Stimulated activated CD4-positive, alpha-beta T cell treated with anti-CD3 and anti-CD28 coated beads, Interleukin-1b, Interleukin-23, amount 100 ng/mL, for 4 hours (primary cell): ENCODE data around the gene LPAR2.
"Not testable (repeated sequence)": the region's sequence is repeated elsewhere in the genome, so short reads cannot be mapped to it uniquely, and the experiment has no call there.

Experiments
- DNase-seq, 2 donors: peaks; one replicate each; pipeline ENCODE4 v3.0.0-alpha.2; 2020; ENCODE audit warnings: low read depth in 2 of 2

LPAR2 gene

DNA sequence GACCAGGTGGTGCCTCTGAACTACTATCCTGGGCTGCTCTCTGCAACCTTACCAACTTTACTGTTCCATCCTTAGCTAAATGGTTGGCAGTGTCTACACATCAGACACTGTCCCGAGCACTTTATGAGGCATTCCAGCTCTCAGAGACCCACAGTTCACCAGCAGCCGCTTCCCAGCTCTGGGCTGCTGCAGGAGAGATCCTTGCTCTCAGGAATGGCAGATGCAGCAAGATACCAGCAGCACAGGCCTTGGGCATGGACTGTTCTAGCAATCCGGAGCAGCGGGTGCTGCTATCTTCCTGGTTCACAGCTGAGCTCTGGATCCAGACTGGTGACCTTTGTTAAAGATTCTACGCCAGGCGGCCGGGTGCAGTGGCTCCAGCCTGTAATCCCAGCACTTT is 3.3 kb upstream of the LPAR2 start:
- no peak for DNase-seq

DNA sequence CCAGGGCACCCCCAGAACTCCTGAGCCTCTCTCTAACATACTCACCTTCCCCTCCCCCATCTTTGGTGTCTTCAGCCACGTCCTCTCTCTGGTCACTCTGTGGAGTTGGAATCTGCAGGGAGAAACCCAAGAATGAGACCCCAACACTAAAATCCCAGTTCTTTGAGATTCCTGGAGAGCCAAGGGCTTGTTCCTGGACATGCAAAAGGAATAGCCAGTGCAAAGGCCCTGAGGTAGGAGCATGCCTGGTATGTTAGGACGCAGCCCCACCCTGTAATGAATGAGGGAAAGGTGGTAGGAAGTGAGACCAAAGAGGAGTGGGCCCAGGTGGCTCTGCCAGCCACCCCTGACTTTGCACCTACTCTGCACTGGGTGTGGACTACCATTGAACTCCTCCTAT is 2.4 kb upstream of the LPAR2 start:
- DNase-seq: no peak

DNA sequence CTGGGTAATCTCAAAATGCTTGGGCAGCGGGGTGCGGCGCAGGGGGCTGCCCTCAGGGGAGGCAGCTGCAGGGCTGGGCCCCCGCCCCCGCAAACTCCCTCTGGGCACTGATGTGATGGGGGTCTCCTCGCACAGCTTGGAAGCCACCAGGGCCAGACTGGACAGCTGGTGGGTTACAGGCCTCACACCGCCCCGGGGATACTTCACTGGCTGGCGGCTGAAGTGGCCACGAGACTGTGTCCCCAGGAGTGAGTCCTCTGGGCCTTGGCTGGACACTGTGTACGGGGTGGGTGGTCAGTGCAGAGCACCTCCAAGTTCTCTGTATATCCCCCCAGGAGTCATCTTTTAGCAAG is 2.0 kb upstream of the LPAR2 start:
- no peak for DNase-seq

DNA sequence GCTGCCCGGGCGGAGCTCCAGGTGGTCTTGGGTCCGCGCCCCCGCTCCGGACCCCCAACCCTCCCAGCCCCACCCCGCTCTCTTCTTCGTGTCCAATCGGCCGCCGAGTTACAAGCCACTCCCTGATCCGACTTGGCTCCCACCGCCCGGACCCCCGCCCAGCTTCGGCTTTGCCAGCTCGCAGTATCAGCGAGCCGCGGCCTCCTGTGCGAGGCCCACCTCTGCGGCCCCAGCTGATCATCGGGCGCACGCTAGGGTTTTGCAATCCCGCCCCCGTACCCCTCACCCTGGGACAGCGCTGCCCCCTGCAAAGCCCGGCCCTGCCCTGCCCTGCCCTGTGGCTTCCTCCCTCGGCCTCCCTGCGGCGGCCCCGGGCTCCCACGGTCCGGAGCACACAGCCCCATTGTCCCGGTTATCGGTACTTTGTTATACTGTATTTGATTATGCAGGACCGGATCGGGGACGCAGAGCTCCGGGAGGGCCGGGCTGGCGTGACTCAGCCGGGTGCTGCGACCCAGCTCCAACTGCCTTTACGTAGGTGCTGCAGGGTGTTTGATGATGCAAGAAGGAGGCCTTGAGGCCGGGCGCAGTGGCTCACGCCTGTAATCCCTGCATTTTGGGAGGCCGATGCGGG is 598 bp upstream of the LPAR2 start:
- DNase-seq: peak in 1 of 2 donors; percentile 40

DNA sequence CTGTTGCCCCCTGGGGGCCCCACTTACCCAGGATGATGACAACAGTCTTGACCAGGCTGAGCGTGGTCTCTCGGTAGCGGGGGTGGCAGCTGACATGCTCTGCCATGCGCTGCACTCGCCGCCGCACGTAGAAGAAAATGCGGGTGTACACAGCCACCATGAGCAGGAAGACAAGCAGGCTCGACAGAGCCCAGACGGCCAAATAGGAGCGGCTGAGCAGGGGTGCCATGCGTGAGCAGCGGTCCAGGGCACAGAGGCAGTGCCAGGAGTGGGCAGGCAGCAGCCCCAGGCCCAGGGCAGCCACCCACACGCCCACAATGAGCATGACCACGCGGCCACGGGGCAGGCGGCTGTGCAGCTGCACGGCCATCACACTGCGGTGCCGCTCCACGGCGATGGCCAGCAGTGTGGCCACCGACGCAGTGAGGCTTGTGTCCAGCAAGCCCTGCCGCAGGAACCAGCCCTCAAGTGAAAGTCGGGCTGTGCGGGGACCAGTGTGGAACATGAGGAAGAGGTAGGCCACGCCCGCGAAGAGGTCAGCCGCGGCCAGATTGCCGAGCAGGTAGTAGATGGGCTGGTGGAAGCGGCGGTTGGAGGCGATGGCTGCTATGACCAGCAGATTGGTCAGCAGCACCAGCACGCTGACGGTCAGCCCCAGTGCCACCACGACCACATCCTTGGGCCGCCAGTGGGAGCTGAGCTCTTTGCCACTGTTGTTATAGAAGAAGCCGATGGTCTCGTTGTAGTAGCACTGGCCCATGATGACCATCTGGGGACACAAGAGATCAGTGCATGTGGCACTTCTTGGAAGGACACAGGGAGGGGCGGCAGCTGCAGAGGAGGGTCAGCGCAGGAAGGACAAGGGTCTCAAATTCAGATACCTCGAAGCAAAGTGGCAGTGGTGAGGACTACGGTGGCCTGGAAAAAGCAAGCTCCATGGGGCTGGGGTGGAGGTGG is 1.2 kb downstream of the LPAR2 start:
- DNase-seq: no peak

DNA sequence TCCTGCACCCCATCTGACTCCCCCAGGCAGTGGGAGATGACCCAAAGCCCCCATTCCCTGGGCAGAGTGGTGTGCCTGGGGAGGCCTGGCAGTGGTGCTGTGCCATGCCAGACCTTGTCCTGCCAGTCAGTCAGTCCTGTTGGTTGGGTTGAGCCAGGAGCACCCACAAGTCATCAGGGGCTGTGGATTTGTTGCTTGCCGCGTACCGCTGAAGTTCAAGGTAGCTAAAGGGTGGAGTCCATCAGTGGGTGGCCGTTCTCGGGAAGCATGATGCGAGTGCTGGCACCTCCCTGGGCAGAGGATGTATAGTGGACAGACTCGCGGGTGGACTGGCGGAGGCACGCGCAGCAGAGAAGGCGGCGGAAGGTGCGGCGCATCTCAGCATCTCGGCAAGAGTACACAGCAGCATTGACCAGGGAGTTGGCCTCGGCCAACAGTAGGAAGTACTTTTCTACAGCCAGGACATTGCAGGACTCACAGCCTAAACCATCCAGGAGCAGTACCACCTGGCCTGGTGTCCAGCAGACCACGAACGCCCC is 3.9 kb downstream of the LPAR2 start:
- DNase-seq: no peak

DNA sequence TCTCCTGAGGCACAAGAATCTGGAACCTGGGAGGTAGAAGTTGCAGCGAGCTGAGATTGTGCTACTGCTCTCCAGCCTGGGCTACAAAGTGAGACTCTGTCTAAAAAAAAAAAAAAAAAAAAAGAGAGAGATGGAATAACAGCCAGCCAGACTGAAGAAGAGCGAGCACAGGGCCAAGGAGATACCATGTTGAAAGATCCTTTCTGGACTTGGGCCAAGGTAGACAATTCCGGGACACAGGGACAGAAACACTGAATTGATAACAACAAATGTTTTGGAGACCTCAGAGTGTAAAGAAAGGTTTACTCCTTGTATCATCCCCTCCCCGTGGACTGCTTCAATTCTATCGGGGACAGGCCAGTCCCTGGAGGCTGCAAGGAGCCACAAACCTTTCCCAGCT is 4.6 kb downstream of the LPAR2 start:
- DNase-seq: no peak

DNA sequence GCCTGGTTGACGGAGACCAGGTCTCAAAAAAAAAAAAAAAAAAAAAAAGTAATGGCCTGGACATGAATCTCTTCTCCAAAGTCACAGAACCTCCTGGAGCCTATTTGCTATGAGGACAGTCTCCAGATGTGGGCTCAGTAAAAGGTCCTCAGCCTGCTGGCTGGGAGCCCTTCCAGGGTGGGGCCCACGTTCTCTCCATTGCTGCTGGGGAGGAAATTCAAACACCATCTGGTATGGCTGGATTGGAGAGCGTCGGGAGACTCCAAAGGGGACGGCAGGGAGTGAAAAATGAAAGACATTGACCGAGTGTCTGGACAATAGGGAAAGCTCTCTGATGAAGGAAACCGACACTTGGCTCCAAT is 8.2 kb downstream of the LPAR2 start:
- DNase-seq: no peak

DNA sequence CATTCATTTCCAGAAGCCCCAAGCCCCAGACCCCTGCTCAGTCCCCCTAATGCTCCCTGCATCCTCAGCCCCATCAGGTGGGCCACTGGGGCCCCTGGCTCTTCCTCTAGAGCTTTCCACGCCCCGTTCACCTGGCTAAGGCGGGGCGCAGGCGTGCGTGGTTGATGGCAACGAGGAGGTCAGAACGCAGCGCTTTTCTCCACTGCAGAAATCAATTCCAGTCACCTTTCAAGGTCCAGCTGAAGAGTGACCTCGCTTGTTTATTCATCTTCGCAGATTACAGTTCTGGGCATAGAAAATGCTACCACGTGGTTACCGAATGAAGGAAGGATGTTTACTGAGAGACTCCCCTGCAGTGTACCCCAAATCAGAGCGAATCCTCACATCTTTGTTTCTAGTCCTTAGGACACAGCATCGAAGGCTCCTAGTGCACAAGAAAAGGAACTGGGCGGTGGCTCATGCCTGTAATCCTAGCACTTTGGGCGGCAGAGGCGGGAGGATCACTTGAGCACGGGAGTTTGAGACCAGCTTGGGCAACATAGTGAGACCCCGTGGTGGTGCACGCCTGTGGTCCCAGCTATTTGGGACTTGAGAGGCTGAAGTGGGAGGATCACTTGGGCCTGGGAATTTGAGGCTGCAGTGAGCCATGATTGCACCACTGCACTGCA is 8.7 kb downstream of the LPAR2 start:
- DNase-seq: no peak

DNA sequence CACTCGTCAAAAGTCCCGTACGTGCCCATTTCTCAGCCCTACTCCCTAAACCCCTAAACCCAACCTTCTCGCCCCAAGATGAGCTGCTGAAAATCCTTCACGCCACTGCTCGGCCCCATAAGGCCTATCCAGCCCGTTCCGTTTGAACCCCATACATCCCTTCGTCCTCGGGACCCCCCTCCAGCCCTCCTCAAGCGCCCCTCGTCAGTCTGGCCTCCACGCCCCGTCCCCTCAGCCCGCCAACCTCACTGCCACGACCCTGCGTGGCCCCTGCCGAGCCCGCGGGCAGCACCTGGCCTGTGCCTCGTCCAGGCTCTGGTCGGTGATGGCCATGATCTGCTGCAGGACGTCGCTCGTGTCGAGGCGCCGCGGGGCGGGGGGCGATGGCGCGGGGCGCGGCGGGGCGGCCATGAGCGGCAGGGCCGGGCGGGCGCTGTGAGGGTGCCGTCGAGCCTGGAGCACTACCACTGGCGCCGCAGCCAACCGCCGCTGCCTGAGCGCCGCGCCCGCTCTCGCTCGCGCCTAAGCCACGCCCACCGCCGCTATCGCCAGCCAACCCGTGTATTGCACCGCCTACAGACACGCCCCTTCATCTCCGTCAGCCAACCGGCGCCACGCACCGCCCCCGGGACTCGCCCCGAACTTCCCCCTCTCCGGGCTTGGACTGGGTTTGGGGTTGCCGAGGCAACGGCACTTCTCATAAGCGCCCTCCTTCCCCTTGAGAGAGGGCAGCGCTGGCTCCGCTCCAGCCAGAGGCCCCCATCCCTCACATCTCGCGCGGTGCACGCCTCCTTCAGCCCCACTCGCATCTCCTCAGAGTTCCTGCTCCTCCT is 9.6 kb downstream of the LPAR2 start, which contains the start of gene PBX4:
Gene PBX4, minus strand, starts transcription at position 469 of the 833 bp plus-strand sequence. Its CDS starts 58 bp downstream, at position 411.
- DNase-seq: peak; percentile 99

DNA sequence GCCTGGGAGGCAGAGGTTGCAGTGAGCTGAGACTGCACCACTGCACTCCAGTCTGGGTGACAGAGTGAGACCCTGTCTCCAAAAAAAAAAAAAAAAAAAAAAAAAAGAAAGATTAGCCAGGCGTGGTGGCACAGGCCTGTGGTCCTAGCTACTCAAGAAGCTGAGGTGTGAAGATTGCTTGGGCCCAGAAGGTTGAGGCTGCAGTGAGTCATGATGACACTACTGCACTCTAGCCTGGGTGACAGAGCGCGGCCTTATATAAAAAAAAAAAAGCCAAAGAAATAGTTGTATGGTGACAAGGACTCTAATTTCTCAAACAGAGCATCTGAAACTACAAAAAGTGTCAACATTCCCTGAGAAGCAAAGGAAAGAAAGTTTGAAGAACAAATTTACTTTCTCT is 12.9 kb downstream of the LPAR2 start:
- no peak for DNase-seq

DNA sequence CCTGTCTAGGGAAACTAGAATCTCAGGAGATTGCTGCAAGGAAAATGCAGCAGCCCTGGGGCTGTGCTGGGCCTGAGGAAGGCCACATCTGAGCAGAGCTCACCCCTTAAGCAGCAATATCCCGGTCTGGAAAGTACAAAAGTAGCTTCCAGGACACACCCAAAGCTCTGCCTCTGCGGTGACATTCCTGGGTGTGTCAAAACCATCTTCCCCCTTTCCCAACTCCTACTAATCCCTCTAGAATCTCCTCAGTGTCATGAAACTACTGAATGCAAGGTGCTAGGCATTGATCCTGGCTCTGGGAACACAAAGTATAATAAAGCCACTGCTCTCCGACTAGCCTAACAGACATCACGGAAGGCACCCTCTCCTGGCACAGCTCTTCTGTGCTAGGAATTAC is 14.5 kb downstream of the LPAR2 start:
- no peak for DNase-seq

DNA sequence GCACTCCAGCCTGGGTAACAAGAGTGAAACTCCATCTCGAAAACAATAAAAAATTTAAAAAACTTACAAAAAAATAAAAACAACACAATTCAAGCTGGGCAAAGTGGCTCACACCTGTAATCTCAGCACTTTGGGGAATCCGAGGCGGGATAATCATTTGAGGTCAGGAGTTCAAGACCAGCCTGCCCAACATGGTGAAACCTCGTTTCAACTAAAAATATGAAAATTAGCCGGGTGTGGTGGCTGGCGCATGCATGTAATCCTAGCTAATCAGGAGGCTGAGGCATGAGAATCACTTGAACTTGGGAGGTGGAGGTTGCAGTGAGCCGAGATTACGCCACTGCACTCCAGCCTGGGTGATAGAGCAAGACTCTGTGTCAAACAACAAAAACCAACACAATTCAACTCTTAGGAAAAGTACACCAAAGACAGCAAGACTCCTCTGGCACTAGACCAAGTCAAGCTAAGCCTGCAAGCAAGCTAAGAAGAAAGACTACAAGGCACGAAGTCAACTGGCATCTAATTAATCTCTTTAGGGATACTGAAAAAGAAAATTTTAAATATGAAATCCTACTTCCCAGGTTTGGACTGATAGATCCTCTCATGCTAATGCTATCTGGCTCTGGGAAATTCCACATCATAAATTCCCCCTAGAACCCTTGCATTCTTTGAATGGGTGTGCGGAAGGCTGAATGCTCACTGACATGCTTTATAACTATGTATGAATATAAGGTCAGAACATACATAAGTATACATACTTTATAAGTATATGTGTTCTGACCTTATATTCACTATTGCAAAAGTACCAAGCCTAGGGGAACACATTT is 17.4 kb downstream of the LPAR2 start:
- DNase-seq: no peak

DNA sequence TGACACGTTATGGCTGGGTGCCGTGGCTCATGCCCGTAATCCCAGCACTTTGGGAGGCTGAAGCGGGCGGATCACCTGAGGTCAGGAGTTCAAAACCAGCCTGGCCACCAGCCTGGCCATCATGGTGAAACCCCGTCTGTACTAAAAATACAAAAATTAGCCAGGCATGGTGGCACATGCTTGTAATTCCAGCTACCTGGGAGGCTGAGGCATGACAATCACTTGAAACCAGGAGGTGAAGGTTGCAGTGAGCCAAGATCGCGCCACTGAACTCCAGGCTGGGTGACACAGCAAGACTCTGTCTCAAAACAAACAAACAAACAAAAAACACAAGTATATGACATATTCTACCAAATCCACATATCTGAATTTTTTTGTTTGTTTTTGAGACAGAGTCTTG is 21.3 kb downstream of the LPAR2 start:
- DNase-seq: not testable (repeated sequence)

DNA sequence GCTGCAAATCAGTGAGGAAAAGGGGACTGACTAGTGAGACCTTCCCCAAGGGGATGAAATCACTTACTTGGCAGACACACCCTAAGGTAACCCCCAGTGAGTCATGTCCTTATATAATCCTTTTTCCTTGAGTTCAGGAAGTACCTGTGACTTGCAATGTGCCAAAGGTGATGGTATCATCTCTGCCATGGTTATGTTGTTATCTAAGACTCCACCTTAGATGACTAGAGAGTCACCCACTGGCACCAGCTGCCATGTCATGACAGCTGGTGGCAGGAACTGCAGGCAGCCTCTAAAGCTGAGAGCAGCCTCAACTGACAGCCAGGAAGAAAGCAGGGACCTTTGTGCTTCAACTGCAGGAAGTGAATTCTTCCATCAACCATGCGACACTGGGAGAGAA is 22.0 kb downstream of the LPAR2 start:
- no peak for DNase-seq

DNA sequence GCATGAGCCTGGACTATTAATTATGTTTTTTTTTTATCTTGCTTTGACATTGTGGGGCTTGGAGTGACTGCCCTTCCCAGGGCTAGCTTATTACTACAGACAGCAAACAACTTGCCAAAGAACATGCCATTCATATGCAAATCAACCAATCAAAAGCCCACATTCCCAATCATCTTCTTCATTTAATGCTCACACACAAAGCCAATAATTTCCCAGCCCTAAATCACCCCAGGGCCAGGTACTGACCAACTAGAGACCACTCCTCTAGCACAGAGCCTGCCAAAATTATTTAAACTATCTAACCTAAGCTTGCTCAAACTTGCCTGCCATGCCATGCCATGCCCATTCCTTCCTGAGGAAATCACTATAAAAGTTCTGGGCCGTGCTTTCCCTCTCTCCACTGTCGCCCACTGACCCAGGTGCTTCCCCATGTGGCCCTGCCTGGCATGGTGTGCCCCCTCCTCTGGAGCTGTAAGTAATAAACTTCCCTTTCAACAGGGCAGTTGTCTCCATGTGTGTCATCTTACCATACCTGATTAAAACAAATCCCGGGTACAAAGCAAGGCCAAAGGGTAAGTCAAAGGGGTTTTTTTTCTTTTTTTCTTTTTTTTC is 25.2 kb downstream of the LPAR2 start:
- DNase-seq: no peak

DNA sequence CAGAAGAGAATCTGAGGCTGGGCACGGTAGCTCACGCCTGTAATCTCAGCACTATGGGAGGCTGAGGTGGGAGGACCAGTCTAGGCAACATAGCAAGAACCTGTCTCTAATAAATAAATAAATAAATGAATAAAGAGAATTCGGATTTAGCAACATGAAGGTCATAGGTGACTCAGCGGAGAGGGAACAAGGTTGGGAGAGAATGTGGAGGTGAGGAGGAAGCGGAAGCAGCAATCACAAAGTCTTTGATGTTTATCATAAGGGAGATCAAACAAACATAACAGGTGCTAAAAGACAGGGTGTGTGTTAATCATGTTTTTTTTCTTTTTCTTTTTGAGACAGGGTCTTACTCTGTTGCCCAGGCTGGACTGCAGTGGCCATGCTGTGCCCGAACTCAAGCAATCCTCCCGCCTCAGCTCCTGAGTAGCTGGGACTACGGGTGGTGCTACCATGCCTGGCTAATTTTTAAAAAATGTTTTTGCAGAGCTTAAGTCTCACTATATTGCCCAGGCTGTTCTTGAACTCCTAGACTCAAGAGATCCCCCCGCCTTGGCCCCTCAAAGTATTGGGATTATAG is 25.8 kb downstream of the LPAR2 start:
- peak in 1 of 2 donors; percentile 40 for DNase-seq

DNA sequence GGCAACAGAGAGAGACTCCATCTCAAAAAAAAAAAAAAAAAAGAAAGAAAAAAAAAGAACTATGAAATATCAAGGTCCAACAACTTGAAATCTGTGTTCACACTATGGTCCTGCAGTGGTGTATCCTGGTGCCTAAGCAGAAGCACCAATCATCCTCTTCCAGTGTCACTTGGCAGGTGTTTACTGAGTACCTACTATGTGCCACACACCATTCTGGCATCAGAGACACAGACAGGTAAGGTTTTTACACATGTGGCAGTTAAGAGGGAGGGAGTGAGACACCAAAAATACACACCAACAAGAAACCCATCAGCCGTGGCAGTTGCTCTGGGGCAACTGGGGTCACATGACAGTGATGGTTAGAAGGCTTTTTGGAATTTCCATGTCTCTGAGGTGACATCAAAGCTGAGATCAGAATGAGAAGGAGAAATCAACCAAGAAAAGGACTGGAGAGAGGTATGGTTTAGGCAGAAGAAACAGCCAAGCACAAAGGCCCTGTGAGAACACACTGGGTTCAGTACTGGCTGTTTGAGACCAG is 27.2 kb downstream of the LPAR2 start:
- no peak for DNase-seq

DNA sequence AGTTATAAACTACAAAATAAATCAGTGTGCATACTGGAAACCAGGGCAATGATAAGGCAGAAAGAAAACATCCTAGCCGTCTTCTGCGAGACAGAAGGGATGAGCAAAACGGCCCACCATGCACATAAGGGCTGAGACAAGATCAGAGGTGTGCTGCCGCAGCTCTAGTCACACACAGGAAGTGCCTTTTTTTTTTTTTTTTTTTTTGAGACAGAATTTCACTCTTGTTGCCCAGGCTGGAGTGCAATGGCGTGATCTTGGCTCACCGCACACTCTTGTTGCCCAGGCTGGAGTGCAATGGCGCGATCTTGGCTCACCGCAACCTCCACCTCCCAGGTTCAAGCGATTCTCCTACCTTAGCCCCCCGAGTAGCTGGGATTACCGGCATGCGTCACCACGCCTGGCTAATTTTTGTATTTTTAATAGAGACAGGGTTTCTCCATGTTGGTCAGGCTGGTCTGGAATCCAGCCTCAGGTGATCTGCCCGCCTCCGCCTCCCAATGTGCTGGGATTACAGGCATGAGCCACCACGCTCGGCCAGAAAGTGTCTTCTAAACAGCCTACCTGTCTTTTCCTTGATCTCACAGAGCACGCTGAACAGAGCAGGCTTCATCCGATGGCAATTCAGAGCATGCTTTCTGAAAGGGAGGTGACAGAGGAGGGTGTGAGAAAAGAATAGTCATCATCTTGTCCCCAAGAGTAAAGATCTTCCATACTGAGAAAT is 29.1 kb downstream of the LPAR2 start:
- peak; percentile 24 to 40 for DNase-seq
